Neural cell (in vitro differentiated cells): ENCODE measurements around the gene IDI2.

Experiments
- CTCF ChIP-seq: fragments of 450-650 bp; IDR thresholded peaks from 2 replicates; pipeline ENCODE4 v1.5.1; 2014; ENCODE audit warnings: antibody characterized with exemption, mild to moderate bottlenecking, moderate library complexity; ENCODE audit not compliant: poor library complexity, severe bottlenecking
- EZH2 ChIP-seq: fragments of 200-600, 300-800 bp; shearing (Covaris generic), sonication (generic); IDR thresholded peaks from 2 replicates; pipeline ENCODE4 v1.6.1; 2014; ENCODE audit warnings: antibody characterized with exemption, low read length, borderline replicate concordance, mild to moderate bottlenecking; ENCODE audit not compliant: insufficient read depth, poor library complexity, severe bottlenecking
- RAD21 ChIP-seq: fragments of 450-650 bp; conservative IDR thresholded peaks from 2 replicates; pipeline ENCODE4 v1.6.1; 2014; ENCODE audit warnings: antibody characterized with exemption, mild to moderate bottlenecking, moderate library complexity
- TAF1 ChIP-seq: IDR thresholded peaks from 2 replicates; pipeline ENCODE4 v1.6.1; 2012; ENCODE audit warnings: low read depth
- TF ChIP-seq, protein P1 (sequence below): IDR thresholded peaks from 2 replicates; pipeline ENCODE4 v1.6.1; 2012; ENCODE audit warnings: borderline replicate concordance

GRCh38 chr10:985361-985760 lies 40.3 kb downstream of the IDI2 start:
- TF ChIP-seq CTCF = no peak
- TF ChIP-seq EZH2 = no peak
- no peak for TF ChIP-seq TAF1
- TF ChIP-seq RAD21 = no peak
- TF ChIP-seq, protein P1, sequence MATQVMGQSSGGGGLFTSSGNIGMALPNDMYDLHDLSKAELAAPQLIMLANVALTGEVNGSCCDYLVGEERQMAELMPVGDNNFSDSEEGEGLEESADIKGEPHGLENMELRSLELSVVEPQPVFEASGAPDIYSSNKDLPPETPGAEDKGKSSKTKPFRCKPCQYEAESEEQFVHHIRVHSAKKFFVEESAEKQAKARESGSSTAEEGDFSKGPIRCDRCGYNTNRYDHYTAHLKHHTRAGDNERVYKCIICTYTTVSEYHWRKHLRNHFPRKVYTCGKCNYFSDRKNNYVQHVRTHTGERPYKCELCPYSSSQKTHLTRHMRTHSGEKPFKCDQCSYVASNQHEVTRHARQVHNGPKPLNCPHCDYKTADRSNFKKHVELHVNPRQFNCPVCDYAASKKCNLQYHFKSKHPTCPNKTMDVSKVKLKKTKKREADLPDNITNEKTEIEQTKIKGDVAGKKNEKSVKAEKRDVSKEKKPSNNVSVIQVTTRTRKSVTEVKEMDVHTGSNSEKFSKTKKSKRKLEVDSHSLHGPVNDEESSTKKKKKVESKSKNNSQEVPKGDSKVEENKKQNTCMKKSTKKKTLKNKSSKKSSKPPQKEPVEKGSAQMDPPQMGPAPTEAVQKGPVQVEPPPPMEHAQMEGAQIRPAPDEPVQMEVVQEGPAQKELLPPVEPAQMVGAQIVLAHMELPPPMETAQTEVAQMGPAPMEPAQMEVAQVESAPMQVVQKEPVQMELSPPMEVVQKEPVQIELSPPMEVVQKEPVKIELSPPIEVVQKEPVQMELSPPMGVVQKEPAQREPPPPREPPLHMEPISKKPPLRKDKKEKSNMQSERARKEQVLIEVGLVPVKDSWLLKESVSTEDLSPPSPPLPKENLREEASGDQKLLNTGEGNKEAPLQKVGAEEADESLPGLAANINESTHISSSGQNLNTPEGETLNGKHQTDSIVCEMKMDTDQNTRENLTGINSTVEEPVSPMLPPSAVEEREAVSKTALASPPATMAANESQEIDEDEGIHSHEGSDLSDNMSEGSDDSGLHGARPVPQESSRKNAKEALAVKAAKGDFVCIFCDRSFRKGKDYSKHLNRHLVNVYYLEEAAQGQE = no peak
